HCT116 (cell line): ENCODE results near the gene FAM13A. TPM values are rescaled to one million over a fixed set of nuclear protein-coding genes. Genes with fewer than 3 reads are reported as not detected.

Experiments
- ATAC-seq: fragments of 200-7000 bp; cut with Tn5 transposase; 2 replicates; pipeline ENCODE4 v1.9.1; 2020; ENCODE audit warnings: mild to moderate bottlenecking, moderate library complexity
- BruUV-seq: library from RNA; stranded (reverse); fragments of 400-500 nt; replicated peaks from 2 replicates; lab custom pipeline; 2021; lab: Mats Ljungman, UMichigan
- CTCF ChIA-PET: fragments of 300-600 bp; sonication (Branson Sonifier 250); formaldehyde crosslinking; loops from one replicate; lab custom pipeline; 2021; ENCODE audit warnings: antibody characterized with exemption; lab: Charles Lee
- POLR2A ChIA-PET: fragments of 300-600, 350-600 bp; sonication (Branson Sonifier 250); formaldehyde crosslinking; loops from one replicate; lab custom pipeline; 2021; ENCODE audit warnings: antibody characterized with exemption; lab: Charles Lee
- RAD21 ChIA-PET, 2 experiments: fragments of 300-600 bp; sonication (Branson Sonifier 250); formaldehyde crosslinking; loops; one replicate each; lab custom pipeline; 2023; ENCODE audit warnings: low total read pairs in 2 of 2; ENCODE audit not compliant: uncharacterized antibody in 2 of 2, unreplicated experiment in 2 of 2, low non-redundant PET in 1 of 2; lab: Charles Lee
- DNase-seq: peaks from one replicate; pipeline ENCODE4 v3.0.0-alpha.2; 2010; ENCODE audit warnings: low read depth, low spot score
- H2AFZ ChIP-seq: fragments of 200-600 bp; shearing (Covaris generic), sonication (generic); 2 replicates; pipeline ENCODE4 v1.6.1; 2017; ENCODE audit warnings: low read depth, mixed run types, mixed read lengths, antibody characterized with exemption, low read length; ENCODE audit not compliant: poor library complexity, severe bottlenecking
- H3K27ac ChIP-seq: 2 replicates; pipeline ENCODE4 v1.5.1; 2012; ENCODE audit warnings: low read depth, low read length
- H3K27me3 ChIP-seq: fragments of 200-600 bp; sonication (generic); 2 replicates; pipeline ENCODE4 v1.6.1; 2016; ENCODE audit warnings: mixed run types, low read length, mixed read lengths; ENCODE audit not compliant: insufficient read depth
- H3K36me3 ChIP-seq, 2 experiments: fragments of 200-500 bp in 1 of 2; fragments of 200-600 bp in 1 of 2; sonication (Bioruptor generic) in 1 of 2; sonication (generic) in 1 of 2; 2 replicates each; pipeline versions ENCODE4 v1.5.1 to v1.6.1; 2014 to 2016; ENCODE audit warnings: low read length in 2 of 2, inconsistent platforms in 1 of 2, mixed read lengths in 1 of 2, mixed run types in 1 of 2; ENCODE audit not compliant: insufficient read depth in 2 of 2, control insufficient read depth in 1 of 2
- H3K4me1 ChIP-seq, 2 experiments: fragments of 200-600 bp in 1 of 2; sonication (generic) in 1 of 2; 2 replicates each; pipeline versions ENCODE4 v1.5.1 to v1.6.1; 2012 to 2017; ENCODE audit warnings: low read length in 2 of 2, inconsistent platforms in 1 of 2, mild to moderate bottlenecking in 1 of 2, mixed read lengths in 1 of 2, mixed run types in 1 of 2, moderate library complexity in 1 of 2; ENCODE audit not compliant: insufficient read depth in 2 of 2, control insufficient read depth in 1 of 2
- H3K4me2 ChIP-seq: fragments of 200-600 bp; sonication (generic); 2 replicates; pipeline ENCODE4 v1.6.1; 2017; ENCODE audit warnings: mixed run types, low read length, mixed read lengths
- H3K4me3 ChIP-seq, 2 experiments: fragments of 200-600 bp in 1 of 2; sonication (generic) in 1 of 2; replicated peaks in 1 of 2; 2 replicates each; pipeline ENCODE4 v1.5.1; 2011 to 2016; ENCODE audit warnings: low read length in 2 of 2, control low read depth in 1 of 2, low read depth in 1 of 2, mild to moderate bottlenecking in 1 of 2, mixed read lengths in 1 of 2, mixed run types in 1 of 2
- H3K79me2 ChIP-seq: fragments of 200-600 bp; sonication (generic); 2 replicates; pipeline ENCODE4 v1.6.1; 2017; ENCODE audit warnings: mild to moderate bottlenecking, mixed run types, low read length, moderate library complexity, mixed read lengths; ENCODE audit not compliant: insufficient read depth
- H3K9ac ChIP-seq: fragments of 200-600 bp; sonication (generic); 2 replicates; pipeline ENCODE4 v1.6.1; 2016; ENCODE audit warnings: low read length, mixed read lengths
- H3K9me2 ChIP-seq: fragments of 200-600 bp; sonication (generic), shearing (Covaris generic); 2 replicates; pipeline ENCODE4 v1.6.1; 2017; ENCODE audit warnings: mixed run types, mild to moderate bottlenecking, moderate library complexity; ENCODE audit not compliant: insufficient read depth
- H3K9me3 ChIP-seq, 2 experiments: fragments of 200-500 bp in 1 of 2; fragments of 200-600 bp in 1 of 2; sonication (Bioruptor generic) in 1 of 2; sonication (generic) in 1 of 2; 2 replicates each; pipeline ENCODE4 v1.6.1; 2014 to 2017; ENCODE audit warnings: low read length in 2 of 2, mixed read lengths in 2 of 2, inconsistent platforms in 1 of 2, low read depth in 1 of 2, mild to moderate bottlenecking in 1 of 2, mixed run types in 1 of 2, moderate library complexity in 1 of 2; ENCODE audit not compliant: control insufficient read depth in 1 of 2, insufficient read depth in 1 of 2
- H4K20me1 ChIP-seq: fragments of 200-600 bp; sonication (generic), shearing (Covaris generic); 2 replicates; pipeline ENCODE4 v1.6.1; 2017; ENCODE audit warnings: mixed run types, mild to moderate bottlenecking, moderate library complexity; ENCODE audit not compliant: insufficient read depth
- CBX3 ChIP-seq: IDR thresholded peaks from 2 replicates; pipeline ENCODE4 v1.6.1; 2012; ENCODE audit warnings: low read depth
- ELF1 ChIP-seq: IDR thresholded peaks from 2 replicates; pipeline ENCODE4 v1.6.1; 2012; ENCODE audit warnings: low read depth, borderline replicate concordance
- FOSL1 ChIP-seq: IDR thresholded peaks from 2 replicates; pipeline ENCODE4 v1.6.1; 2012; ENCODE audit warnings: low read depth
- JUND ChIP-seq: IDR thresholded peaks from 2 replicates; pipeline ENCODE4 v1.6.1; 2012
- POLR2A ChIP-seq: IDR thresholded peaks from 2 replicates; pipeline ENCODE4 v1.7.0; 2011; ENCODE audit warnings: borderline replicate concordance; ENCODE audit not compliant: insufficient read depth, insufficient read length; ENCODE audit errors: extremely low read depth
- POLR2AphosphoS5 ChIP-seq: IDR thresholded peaks from 2 replicates; pipeline ENCODE4 v1.6.1; 2011; ENCODE audit warnings: mild to moderate bottlenecking, low read depth, low read length, moderate library complexity
- RAD21 ChIP-seq: IDR thresholded peaks from 2 replicates; pipeline ENCODE4 v1.6.1; 2012; ENCODE audit warnings: low read depth, mild to moderate bottlenecking
- SIN3A ChIP-seq: IDR thresholded peaks from 2 replicates; pipeline ENCODE4 v1.6.1; 2012; ENCODE audit warnings: low read depth
- SRF ChIP-seq: IDR thresholded peaks from 2 replicates; pipeline ENCODE4 v1.6.1; 2012; ENCODE audit warnings: low read depth
- TCF7L2 ChIP-seq: IDR thresholded peaks from 2 replicates; pipeline ENCODE4 v1.7.0; 2011; ENCODE audit warnings: borderline replicate concordance, inconsistent platforms; ENCODE audit not compliant: insufficient read depth, insufficient read length; ENCODE audit errors: extremely low read depth
- YY1 ChIP-seq: IDR thresholded peaks from 2 replicates; pipeline ENCODE4 v1.6.1; 2011; ENCODE audit warnings: low read length, low read depth, moderate library complexity, mild to moderate bottlenecking; ENCODE audit not compliant: insufficient replicate concordance; ENCODE audit errors: extremely low read depth
- ZBTB33 ChIP-seq: IDR thresholded peaks from 2 replicates; pipeline ENCODE4 v1.6.1; 2011; ENCODE audit warnings: mild to moderate bottlenecking, low read length, moderate library complexity; ENCODE audit not compliant: insufficient replicate concordance; ENCODE audit errors: extremely low read depth
- ZFX ChIP-seq: fragments of 450-650 bp; IDR thresholded peaks from 2 replicates; pipeline ENCODE4 v1.6.1; 2017
- ZNF274 ChIP-seq: fragments of 200-500 bp; sonication (Bioruptor generic); IDR thresholded peaks from 2 replicates; pipeline ENCODE4 v1.6.1; 2014; ENCODE audit warnings: mild to moderate bottlenecking, low read depth, low read length, inconsistent platforms
- intact Hi-C: fragments of 100-400 bp; cut with micrococcal nuclease; formaldehyde crosslinking; loops from 2 replicates; pipeline ENCODE4 v1.10.0; 2022
- total RNA-seq: library from RNA; stranded (reverse); gene quantifications from one replicate; pipeline ENCODE4 v1.2.1, GENCODE V29; 2021; ENCODE audit not compliant: unreplicated experiment
- TF ChIP-seq, protein P1 (sequence below), 3 experiments: fragments of 200-600 bp in 1 of 3; sonication (generic) in 1 of 3; IDR thresholded peaks in 2 of 3; conservative IDR thresholded peaks in 1 of 3; 2 replicates each; pipeline ENCODE4 v1.5.1; 2012 to 2017; ENCODE audit warnings: low read depth in 2 of 3, low read length in 2 of 3, antibody characterized with exemption in 1 of 3, borderline replicate concordance in 1 of 3, control low read depth in 1 of 3, mild to moderate bottlenecking in 1 of 3, mixed read lengths in 1 of 3, mixed run types in 1 of 3, moderate library complexity in 1 of 3; ENCODE audit not compliant: insufficient read depth in 1 of 3

FAM13A gene
- total RNA-seq, 1 experiment from 2014 or later, result 17.2 TPM

GRCh38 chr4:88803600-88804096, 253.3 kb downstream of the FAM13A start:
- no peak overlapping the region for H3K27ac ChIP-seq
- no peaks in the 10 kb centered on the region for H3K9me3 ChIP-seq
- no peaks in the 10 kb centered on the region for H3K4me1 ChIP-seq
- ChIA-PET CTCF (no interaction called here), POLR2A (no interaction called here), RAD21 (no interaction called here)
- no peak overlapping the region for H2AFZ ChIP-seq
- no peak overlapping the region for H3K9ac ChIP-seq
- no peak overlapping the region for H3K4me3 ChIP-seq
- no peak for TF ChIP-seq RAD21
- no peak overlapping the region for H3K4me2 ChIP-seq
- H4K20me1 ChIP-seq, result no peaks in the 10 kb centered on the region
- H3K79me2 ChIP-seq, result no peaks in the 10 kb centered on the region
- DNase-seq (no peak), ATAC-seq (no peak)
- intact Hi-C loops, result no loop called here
- no peaks in the 10 kb centered on the region for H3K9me2 ChIP-seq
- H3K36me3 ChIP-seq, result no peaks in the 10 kb centered on the region
- no peaks in the 10 kb centered on the region for H3K27me3 ChIP-seq
- BruUV-seq, result no TSS peak

DNA sequence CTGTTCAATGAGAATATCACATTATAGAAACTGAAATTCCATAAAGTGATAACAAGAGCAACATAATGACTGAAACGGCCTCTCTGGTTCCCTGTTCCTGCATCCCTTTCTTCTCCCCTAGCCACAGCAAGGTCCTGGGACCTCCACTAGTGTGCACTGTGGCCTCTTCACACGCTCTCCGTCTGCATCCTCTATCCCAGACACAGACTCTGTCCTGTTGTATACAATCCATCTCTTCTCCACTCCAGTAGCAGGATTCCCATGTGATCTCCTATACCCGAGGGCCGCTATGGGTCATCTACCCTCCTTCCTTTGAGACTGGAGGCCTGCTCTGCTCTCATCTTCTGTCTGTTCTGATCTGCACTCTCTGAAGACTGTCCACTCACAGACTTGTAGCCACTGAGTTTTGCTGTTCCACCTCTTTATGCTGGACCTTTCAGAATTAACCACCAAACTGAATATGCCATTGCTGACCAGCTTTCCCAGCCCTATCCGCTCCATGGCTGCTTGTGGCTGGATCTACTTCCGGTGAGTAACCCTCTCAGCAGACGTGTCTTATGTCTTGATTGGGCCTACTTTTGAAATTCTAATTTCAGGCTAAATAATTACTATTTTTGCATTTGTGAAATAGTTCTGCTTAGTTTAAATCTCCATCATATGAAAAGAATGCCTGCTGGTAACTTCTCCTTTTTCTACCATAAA, 254.2 kb downstream of the FAM13A start:
- BruUV-seq, result no TSS peak
- no peak overlapping the region for H3K27ac ChIP-seq

More for the DNA sequence above, 254.2 kb downstream of the FAM13A start:
- Histone ChIP-seq H3K4me2 (no peak overlapping the region), H3K4me3 (no peak overlapping the region), H3K9me3 (no peaks in the 10 kb centered on the region), H3K27me3 (no peaks in the 10 kb centered on the region), H3K4me1 (no peaks in the 10 kb centered on the region), H3K9ac (no peak overlapping the region), H4K20me1 (no peaks in the 10 kb centered on the region), H3K9me2 (no peaks in the 10 kb centered on the region), H3K36me3 (no peaks in the 10 kb centered on the region), H2AFZ (no peak overlapping the region), H3K79me2 (no peaks in the 10 kb centered on the region)
- TF ChIP-seq POLR2A, result no peak
- no peak for TF ChIP-seq ELF1
- TF ChIP-seq CBX3, result no peak
- TF ChIP-seq, protein P1, sequence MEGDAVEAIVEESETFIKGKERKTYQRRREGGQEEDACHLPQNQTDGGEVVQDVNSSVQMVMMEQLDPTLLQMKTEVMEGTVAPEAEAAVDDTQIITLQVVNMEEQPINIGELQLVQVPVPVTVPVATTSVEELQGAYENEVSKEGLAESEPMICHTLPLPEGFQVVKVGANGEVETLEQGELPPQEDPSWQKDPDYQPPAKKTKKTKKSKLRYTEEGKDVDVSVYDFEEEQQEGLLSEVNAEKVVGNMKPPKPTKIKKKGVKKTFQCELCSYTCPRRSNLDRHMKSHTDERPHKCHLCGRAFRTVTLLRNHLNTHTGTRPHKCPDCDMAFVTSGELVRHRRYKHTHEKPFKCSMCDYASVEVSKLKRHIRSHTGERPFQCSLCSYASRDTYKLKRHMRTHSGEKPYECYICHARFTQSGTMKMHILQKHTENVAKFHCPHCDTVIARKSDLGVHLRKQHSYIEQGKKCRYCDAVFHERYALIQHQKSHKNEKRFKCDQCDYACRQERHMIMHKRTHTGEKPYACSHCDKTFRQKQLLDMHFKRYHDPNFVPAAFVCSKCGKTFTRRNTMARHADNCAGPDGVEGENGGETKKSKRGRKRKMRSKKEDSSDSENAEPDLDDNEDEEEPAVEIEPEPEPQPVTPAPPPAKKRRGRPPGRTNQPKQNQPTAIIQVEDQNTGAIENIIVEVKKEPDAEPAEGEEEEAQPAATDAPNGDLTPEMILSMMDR (IDR thresholded peaks at IDR 0.05 in 2 of 3, conservative IDR thresholded peaks at IDR 0.05 in 1 of 3; ENCODE audit: borderline replicate concordance in 1 of 3, insufficient read depth in 1 of 3, low read depth in 2 of 3, low read length in 2 of 3), result no peak
- TF ChIP-seq ZBTB33, result no peak
- TF ChIP-seq ZFX, result no peak
- no peak for TF ChIP-seq FOSL1
- TF ChIP-seq RAD21, result no peak
- TF ChIP-seq SIN3A, result no peak
- no peak for TF ChIP-seq YY1
- no peak for TF ChIP-seq SRF
- no peak for TF ChIP-seq POLR2AphosphoS5
- TF ChIP-seq ZNF274, result no peak
- TF ChIP-seq JUND, result no peak
- TF ChIP-seq TCF7L2, result no peak
- ATAC-seq (no peak), DNase-seq (no peak)
- intact Hi-C loops, result no loop called here
- POLR2A ChIA-PET, result no interaction called here
- RAD21 ChIA-PET, result no interaction called here
- CTCF ChIA-PET, result no interaction called here
